ENCODE measurements around the gene DKKL1. TPM values are rescaled to one million over a fixed set of nuclear protein-coding genes. Genes with fewer than 3 reads are reported as not detected.

DKKL1 gene
- total RNA-seq, 1 donor from 2014 or later, result 2.8 TPM

- H3K4me3 Mint-ChIP-seq (ENCODE audit: unreplicated experiment), result peak overlapping the region; percentile 4
- H3K27me3 Mint-ChIP-seq (ENCODE audit: unreplicated experiment), result peaks cover 8% of the 10 kb centered on the region
- TF ChIP-seq, protein P1, sequence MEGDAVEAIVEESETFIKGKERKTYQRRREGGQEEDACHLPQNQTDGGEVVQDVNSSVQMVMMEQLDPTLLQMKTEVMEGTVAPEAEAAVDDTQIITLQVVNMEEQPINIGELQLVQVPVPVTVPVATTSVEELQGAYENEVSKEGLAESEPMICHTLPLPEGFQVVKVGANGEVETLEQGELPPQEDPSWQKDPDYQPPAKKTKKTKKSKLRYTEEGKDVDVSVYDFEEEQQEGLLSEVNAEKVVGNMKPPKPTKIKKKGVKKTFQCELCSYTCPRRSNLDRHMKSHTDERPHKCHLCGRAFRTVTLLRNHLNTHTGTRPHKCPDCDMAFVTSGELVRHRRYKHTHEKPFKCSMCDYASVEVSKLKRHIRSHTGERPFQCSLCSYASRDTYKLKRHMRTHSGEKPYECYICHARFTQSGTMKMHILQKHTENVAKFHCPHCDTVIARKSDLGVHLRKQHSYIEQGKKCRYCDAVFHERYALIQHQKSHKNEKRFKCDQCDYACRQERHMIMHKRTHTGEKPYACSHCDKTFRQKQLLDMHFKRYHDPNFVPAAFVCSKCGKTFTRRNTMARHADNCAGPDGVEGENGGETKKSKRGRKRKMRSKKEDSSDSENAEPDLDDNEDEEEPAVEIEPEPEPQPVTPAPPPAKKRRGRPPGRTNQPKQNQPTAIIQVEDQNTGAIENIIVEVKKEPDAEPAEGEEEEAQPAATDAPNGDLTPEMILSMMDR (IDR thresholded peaks at IDR 0.05; ENCODE audit: partially characterized antibody, unreplicated experiment), result peak; percentile 80
- peaks cover 9% of the 10 kb centered on the region for H3K9me3 Mint-ChIP-seq (ENCODE audit: unreplicated experiment)
- peaks cover 9% of the 10 kb centered on the region for H3K36me3 Mint-ChIP-seq (ENCODE audit: unreplicated experiment)
- peak overlapping the region; percentile 67 for H3K27ac Mint-ChIP-seq (ENCODE audit: unreplicated experiment)
- DNase-seq, result peak; percentile 88
- H3K4me1 Mint-ChIP-seq (ENCODE audit: low read depth, unreplicated experiment), result peaks cover 10% of the 10 kb centered on the region
Measured at GRCh38 chr19:49391581-49392399, 28.1 kb downstream of the DKKL1 start.

DNA sequence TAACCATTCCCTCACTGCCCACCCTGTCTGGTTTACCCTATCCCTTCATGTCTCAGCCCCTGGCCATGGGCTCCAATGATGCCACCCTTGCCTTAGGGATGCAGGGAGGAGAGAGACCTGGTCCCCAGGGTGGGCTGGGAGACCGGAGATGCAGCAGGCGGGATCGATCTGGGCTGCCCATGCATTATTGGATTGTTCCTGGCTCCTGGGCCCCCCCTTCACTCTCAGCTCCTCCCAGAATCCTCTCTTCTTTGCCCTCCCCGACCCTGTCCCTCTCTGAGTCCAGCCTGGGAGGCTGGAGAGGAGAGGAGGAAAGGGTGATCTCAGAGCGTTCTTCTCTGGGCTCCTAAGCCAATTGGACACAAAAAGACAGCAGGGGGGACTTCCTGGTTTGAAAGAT, 30.2 kb downstream of the DKKL1 start:
- TF ChIP-seq, protein P1 (IDR thresholded peaks at IDR 0.05; ENCODE audit: partially characterized antibody, unreplicated experiment), result no peak
- H3K4me3 Mint-ChIP-seq (ENCODE audit: unreplicated experiment), result no peak overlapping the region
- peaks cover 2% of the 10 kb centered on the region for H3K27me3 Mint-ChIP-seq (ENCODE audit: unreplicated experiment)
- peaks cover 6% of the 10 kb centered on the region for H3K9me3 Mint-ChIP-seq (ENCODE audit: unreplicated experiment)
- DNase-seq, result no peak
- peaks cover 4% of the 10 kb centered on the region for H3K36me3 Mint-ChIP-seq (ENCODE audit: unreplicated experiment)
- H3K27ac Mint-ChIP-seq (ENCODE audit: unreplicated experiment), result no peak overlapping the region
- peaks cover 16% of the 10 kb centered on the region for H3K4me1 Mint-ChIP-seq (ENCODE audit: low read depth, unreplicated experiment)

- no peaks in the 10 kb centered on the region for H3K36me3 Mint-ChIP-seq (ENCODE audit: unreplicated experiment)
- H3K4me1 Mint-ChIP-seq (ENCODE audit: low read depth, unreplicated experiment), result peaks cover 16% of the 10 kb centered on the region
- no peak overlapping the region for H3K4me3 Mint-ChIP-seq (ENCODE audit: unreplicated experiment)
- TF ChIP-seq, protein P1 (IDR thresholded peaks at IDR 0.05; ENCODE audit: partially characterized antibody, unreplicated experiment), result no peak
- peak overlapping the region; percentile 22 for H3K27ac Mint-ChIP-seq (ENCODE audit: unreplicated experiment)
- H3K9me3 Mint-ChIP-seq (ENCODE audit: unreplicated experiment), result peaks cover 3% of the 10 kb centered on the region
- H3K27me3 Mint-ChIP-seq (ENCODE audit: unreplicated experiment), result peaks cover 2% of the 10 kb centered on the region
- DNase-seq, result no peak
Measured at GRCh38 chr19:49395581-49396407, 32.1 kb downstream of the DKKL1 start.

DNA sequence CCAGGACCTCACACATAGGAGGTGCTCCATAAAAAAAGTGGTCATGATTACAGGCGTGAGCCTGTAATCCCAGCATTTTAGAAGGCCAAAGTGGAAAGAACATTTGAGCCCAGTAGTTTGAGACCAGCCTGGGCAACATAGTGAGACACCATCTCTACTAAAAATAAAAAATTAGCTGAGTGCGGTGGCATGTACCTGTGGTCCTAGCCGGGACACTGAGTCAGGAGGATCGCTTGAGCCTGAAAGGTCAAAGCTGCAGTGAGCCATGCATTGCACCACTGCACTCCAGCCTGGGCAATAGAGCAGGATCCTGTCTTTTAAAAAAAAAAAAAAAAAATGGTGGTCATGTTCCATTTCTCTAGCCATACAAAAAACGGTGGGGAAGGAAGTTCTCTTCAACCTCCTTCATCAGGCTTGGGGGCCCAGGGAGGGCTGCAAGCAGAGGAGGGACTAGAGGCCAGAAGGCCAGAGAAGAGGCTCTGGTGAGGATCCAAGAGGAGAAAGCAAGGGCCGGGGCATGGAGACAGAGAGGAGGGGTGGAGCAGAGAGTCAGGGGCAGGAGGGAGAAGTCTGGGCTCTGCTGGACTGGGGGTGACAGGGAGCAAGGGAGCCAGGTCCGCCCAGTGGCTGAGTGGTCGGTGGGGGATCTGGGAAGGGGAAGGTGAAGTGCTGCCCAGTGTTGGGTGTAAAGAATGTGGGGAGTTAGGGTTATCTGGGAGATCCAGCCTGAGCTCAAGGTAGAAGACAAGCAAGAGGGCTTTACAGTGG, 33.2 kb downstream of the DKKL1 start:
- H3K27ac Mint-ChIP-seq (ENCODE audit: unreplicated experiment), result no peak overlapping the region
- TF ChIP-seq, protein P1 (IDR thresholded peaks at IDR 0.05; ENCODE audit: partially characterized antibody, unreplicated experiment), result no peak
- no peak for DNase-seq
- peaks cover 2% of the 10 kb centered on the region for H3K27me3 Mint-ChIP-seq (ENCODE audit: unreplicated experiment)
- no peak overlapping the region for H3K4me3 Mint-ChIP-seq (ENCODE audit: unreplicated experiment)
- peaks cover 15% of the 10 kb centered on the region for H3K4me1 Mint-ChIP-seq (ENCODE audit: low read depth, unreplicated experiment)
- no peaks in the 10 kb centered on the region for H3K36me3 Mint-ChIP-seq (ENCODE audit: unreplicated experiment)
- H3K9me3 Mint-ChIP-seq (ENCODE audit: unreplicated experiment), result peaks cover 5% of the 10 kb centered on the region
